ENCODE results near the gene IDI1.

DNA sequence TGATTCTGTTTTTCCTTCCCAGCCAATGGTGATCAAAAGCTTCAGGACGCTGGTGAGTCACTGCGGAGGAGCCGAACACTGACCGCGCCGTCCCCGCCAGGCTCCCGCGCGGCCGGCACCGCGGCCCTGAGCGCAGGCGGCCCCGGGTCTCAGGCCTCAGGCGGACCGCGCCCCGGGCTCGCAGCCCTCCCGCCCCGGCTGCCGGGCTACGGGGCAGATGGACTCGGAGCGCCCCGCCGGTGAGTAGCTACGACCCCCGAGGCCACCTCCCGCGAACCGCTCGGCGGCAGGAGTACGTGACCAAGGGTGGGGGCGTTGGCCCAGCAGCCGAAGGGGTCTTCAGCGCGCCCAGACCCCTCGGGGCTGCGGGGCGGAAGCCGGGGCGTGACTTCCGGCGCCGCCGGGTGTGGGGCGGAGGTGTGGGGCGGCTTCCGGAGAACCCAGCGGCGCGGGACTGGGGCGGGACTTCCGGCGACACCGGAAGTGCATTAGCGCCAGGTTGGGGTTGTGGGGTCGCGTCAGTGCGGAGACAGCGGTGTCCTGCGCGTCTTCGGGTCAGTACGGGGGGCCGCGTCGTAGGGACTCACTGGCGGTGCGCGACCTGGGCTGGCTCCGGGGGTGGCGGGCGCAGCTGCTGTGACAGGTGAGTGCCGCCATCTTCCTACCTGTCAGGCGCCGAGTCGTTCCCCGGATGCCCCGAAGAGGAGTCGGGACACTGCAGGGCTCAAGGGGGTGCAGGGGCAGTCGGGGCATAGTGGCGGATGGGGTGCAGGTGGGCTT lies 7.6 kb upstream of the IDI1 start, which contains the start of gene WDR37:
- TF ChIP-seq POLR2A (IDR thresholded peaks at IDR 0.05) (peak; percentile 33), POLR2AphosphoS5 (IDR thresholded peaks at IDR 0.05) (peak; percentile 86)
- TF ChIP-seq, protein P1, sequence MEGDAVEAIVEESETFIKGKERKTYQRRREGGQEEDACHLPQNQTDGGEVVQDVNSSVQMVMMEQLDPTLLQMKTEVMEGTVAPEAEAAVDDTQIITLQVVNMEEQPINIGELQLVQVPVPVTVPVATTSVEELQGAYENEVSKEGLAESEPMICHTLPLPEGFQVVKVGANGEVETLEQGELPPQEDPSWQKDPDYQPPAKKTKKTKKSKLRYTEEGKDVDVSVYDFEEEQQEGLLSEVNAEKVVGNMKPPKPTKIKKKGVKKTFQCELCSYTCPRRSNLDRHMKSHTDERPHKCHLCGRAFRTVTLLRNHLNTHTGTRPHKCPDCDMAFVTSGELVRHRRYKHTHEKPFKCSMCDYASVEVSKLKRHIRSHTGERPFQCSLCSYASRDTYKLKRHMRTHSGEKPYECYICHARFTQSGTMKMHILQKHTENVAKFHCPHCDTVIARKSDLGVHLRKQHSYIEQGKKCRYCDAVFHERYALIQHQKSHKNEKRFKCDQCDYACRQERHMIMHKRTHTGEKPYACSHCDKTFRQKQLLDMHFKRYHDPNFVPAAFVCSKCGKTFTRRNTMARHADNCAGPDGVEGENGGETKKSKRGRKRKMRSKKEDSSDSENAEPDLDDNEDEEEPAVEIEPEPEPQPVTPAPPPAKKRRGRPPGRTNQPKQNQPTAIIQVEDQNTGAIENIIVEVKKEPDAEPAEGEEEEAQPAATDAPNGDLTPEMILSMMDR (IDR thresholded peaks at IDR 0.05), result no peak
